PC-3 (cell line): ENCODE results near the gene DPP8.

Experiments
- EZH2 ChIP-seq: fragments of 300-600 bp; sonication (generic); IDR thresholded peaks from one replicate; pipeline ENCODE4 v1.6.1; 2017; ENCODE audit warnings: antibody characterized with exemption, mild to moderate bottlenecking, low read length; ENCODE audit not compliant: unreplicated experiment
- TF ChIP-seq, protein P1 (sequence below): fragments of 300-600 bp; sonication (generic); conservative IDR thresholded peaks from 2 replicates; pipeline ENCODE4 v1.5.1; 2017; ENCODE audit warnings: antibody characterized with exemption, low read depth, mild to moderate bottlenecking, low read length

DNA sequence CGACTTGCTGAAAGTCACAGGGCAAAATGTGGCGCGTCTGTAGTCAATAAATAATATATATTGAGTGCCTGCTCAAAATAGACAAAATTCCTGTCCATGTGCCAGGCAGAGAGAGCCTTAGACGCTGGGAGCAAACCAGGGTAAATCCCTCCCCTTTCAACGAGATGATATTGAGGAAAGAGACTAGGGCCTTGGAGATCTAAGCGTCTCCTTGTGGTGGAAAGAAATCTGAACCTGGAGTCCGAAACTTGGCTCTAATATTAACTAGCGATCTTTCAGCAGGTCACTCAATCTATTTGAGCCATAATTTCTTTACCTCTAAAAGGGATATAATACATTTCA is 348 bp upstream of the DPP8 start:
- TF ChIP-seq, protein P1, sequence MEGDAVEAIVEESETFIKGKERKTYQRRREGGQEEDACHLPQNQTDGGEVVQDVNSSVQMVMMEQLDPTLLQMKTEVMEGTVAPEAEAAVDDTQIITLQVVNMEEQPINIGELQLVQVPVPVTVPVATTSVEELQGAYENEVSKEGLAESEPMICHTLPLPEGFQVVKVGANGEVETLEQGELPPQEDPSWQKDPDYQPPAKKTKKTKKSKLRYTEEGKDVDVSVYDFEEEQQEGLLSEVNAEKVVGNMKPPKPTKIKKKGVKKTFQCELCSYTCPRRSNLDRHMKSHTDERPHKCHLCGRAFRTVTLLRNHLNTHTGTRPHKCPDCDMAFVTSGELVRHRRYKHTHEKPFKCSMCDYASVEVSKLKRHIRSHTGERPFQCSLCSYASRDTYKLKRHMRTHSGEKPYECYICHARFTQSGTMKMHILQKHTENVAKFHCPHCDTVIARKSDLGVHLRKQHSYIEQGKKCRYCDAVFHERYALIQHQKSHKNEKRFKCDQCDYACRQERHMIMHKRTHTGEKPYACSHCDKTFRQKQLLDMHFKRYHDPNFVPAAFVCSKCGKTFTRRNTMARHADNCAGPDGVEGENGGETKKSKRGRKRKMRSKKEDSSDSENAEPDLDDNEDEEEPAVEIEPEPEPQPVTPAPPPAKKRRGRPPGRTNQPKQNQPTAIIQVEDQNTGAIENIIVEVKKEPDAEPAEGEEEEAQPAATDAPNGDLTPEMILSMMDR, result no peak; the same call in 1 of the 2 replicates
- TF ChIP-seq EZH2, result no peak
